Measurements from ENCODE around the gene TSGA10IP. TPM values are rescaled to one million over a fixed set of nuclear protein-coding genes. Genes with fewer than 3 reads are reported as not detected.
A peak's percentile ranks its signal among the peaks of the same experiment; 100 is the strongest.

Gene TSGA10IP
- total RNA-seq, result not detected

DNA sequence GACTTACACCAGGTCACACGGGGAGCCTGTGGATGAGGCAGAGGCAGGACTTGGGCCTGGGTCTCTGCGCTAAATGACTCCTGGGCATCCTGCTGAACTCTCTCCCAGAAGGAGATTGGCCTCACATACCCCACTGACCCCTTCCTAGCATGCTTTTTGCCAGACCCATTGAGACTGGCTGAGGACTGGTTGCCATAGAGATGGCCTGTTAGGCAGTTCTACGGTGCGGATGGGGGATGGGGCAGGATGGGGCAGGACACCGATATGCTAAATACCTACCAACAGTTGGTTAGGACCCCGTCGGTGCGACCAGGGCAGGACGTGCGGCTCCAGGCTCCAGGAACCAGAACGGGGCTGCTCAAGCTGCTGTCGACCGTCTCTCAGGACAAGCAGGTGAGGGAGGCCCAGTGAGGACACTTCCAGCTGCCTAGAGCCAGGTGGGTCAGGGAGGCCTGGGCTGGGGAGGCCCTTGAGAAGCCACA is at the start of gene TSGA10IP:
TSS of gene TSGA10IP (plus strand) at position 51 of the 482 bp plus-strand sequence. CDS start at position 247, 196 bp downstream.
- Mint-ChIP-seq H3K9me3 (no peaks in the 10 kb centered on the region), H3K4me1 (no peaks in the 10 kb centered on the region), H3K27me3 (no peaks in the 10 kb centered on the region), H3K27ac (no peak within 1 kb of the TSS), H3K36me3 (no peaks in the 10 kb centered on the region), H3K4me3 (no peak within 1 kb of the TSS)
- DNase-seq, result no peak

GRCh38 chr11:65895482-65895981 is 49.7 kb upstream of the TSGA10IP start:
- Mint-ChIP-seq H3K4me3 (peak overlapping the region; percentile 22), H3K36me3 (peaks cover 42% of the 10 kb centered on the region), H3K27me3 (peaks cover 3% of the 10 kb centered on the region), H3K4me1 (peaks cover 48% of the 10 kb centered on the region), H3K9me3 (no peaks in the 10 kb centered on the region), H3K27ac (peak overlapping the region; percentile 70)
- DNase-seq, result no peak

DNA sequence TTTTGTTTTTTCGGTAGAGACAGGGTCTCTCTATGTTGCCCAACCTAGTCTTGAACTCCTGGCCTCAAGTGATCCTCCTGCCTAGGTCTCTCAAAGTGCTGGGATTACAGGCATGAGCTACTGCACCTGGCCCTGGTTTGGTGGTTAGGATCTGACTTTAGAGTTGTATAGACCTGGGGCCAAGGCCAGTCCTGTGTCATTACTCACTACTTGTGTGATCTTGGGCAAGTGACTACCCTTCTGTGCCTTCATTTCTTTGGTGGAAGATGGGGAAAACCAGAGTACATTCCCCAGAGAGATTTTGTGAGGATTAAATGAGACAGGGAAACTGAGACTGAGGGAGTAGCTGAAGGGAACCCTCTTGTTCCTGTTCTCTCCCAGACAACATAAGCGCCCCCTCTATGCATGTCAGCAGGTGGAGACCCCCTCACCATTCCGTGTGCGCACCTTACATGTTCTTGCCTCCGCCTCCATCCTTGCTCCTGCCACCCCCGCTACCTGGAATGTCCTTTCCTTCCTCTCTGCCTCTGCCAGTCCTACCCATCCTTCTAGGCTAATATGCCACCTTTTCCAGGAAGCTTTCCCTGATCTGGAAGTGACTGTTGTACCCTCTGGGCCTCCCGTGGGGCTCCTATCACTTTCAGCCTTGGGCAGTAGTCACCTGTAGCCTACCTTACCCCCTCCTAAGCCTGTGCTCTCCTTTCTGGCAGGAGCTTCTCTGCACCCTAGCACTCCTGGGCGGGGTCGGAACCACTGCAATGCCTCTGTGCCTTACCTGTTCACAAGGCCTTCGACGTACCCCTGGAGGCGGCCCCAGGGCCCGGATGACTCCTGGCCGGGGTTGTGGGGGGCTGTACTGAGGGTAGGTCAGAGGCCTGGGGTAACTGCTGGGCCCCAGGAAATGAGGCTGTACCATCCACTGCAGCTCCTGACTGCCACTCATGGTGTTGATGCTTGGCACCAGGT is 49.0 kb upstream of the TSGA10IP start:
- H3K4me3 Mint-ChIP-seq, result no peak overlapping the region
- peaks cover 3% of the 10 kb centered on the region for H3K27me3 Mint-ChIP-seq
- H3K36me3 Mint-ChIP-seq, result peaks cover 42% of the 10 kb centered on the region
- no peak overlapping the region for H3K27ac Mint-ChIP-seq
- DNase-seq, result no peak
- H3K4me1 Mint-ChIP-seq, result peaks cover 49% of the 10 kb centered on the region
- H3K9me3 Mint-ChIP-seq, result no peaks in the 10 kb centered on the region

DNA sequence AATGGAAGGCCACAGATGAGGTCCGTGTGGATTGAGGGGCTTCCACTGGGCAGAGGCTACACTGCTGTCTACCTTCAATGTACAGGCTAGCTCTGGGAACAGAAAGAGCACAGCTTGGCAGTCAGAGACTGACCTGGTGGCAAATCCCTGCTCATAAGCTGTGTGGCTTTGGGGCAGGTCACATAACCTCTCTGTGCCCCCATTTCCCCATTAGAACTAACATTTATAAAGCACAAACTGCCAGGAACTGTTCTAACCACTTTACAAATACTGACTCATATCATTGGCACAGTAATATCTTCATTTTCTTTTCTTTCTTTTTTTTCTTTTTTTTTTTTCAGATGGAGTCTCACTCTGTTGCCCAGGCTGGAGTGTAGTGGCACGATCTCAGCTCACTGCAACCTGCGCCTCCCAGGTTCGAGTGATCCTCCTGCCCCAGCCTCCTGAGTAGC is 48.2 kb upstream of the TSGA10IP start:
- Mint-ChIP-seq H3K4me3 (no peak overlapping the region), H3K9me3 (no peaks in the 10 kb centered on the region), H3K36me3 (peaks cover 37% of the 10 kb centered on the region), H3K27ac (no peak overlapping the region), H3K4me1 (peaks cover 47% of the 10 kb centered on the region), H3K27me3 (peaks cover 6% of the 10 kb centered on the region)
- DNase-seq, result no peak

- peak overlapping the region; percentile 91 for H3K27ac Mint-ChIP-seq
Measured at GRCh38 chr11:65898656-65899355, 46.5 kb upstream of the TSGA10IP start.

DNA sequence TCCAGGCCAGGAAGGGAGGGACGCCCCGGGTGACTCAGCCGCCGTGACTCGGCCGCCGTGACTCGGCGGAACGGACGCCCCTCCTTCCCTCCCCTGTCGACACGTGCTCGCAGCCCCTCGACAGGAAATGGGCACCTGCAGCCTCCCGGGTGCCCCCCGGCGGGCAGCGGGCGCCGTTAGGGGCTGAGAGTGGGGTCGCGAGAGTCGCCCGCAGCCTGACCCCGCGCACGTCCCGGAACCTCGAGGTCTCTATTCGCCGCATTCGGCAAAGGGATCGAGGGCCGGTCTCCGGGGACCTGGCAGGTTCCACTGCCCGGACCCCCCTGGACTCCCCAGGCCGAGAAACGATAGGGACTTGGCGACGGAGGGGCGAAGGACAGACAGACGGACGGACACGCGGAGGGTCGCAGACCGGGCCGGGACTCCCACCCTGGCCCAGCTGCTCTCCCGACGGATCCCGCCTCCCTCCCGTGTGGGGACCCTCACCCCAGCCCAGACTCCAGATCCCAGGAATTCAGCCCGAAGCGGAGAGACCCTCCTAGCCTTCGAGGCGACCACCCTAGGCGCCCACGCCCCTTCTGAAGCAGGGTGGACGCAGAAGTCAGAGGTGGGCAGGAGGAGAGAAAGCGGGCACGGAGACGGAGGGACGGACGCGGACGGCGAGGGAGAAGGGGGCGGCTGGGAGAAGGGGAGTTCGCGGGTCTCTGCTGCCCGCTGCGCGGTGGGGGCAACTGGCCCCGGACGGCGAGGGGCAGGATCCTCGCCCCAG is 45.7 kb upstream of the TSGA10IP start:
- H3K27ac Mint-ChIP-seq, result peak overlapping the region; percentile 89
- H3K36me3 Mint-ChIP-seq, result peaks cover 22% of the 10 kb centered on the region
- peak; percentile 86 for DNase-seq
- no peaks in the 10 kb centered on the region for H3K9me3 Mint-ChIP-seq
- peaks cover 27% of the 10 kb centered on the region for H3K4me1 Mint-ChIP-seq
- peaks cover 3% of the 10 kb centered on the region for H3K27me3 Mint-ChIP-seq
- peak overlapping the region; percentile 94 for H3K4me3 Mint-ChIP-seq

More at GRCh38 chr11:65898656-65899355, 46.5 kb upstream of the TSGA10IP start:
- Mint-ChIP-seq H3K27me3 (peaks cover 3% of the 10 kb centered on the region), H3K4me3 (peak overlapping the region; percentile 94), H3K36me3 (peaks cover 28% of the 10 kb centered on the region), H3K9me3 (no peaks in the 10 kb centered on the region), H3K4me1 (peaks cover 32% of the 10 kb centered on the region)
- no peak for DNase-seq

DNA sequence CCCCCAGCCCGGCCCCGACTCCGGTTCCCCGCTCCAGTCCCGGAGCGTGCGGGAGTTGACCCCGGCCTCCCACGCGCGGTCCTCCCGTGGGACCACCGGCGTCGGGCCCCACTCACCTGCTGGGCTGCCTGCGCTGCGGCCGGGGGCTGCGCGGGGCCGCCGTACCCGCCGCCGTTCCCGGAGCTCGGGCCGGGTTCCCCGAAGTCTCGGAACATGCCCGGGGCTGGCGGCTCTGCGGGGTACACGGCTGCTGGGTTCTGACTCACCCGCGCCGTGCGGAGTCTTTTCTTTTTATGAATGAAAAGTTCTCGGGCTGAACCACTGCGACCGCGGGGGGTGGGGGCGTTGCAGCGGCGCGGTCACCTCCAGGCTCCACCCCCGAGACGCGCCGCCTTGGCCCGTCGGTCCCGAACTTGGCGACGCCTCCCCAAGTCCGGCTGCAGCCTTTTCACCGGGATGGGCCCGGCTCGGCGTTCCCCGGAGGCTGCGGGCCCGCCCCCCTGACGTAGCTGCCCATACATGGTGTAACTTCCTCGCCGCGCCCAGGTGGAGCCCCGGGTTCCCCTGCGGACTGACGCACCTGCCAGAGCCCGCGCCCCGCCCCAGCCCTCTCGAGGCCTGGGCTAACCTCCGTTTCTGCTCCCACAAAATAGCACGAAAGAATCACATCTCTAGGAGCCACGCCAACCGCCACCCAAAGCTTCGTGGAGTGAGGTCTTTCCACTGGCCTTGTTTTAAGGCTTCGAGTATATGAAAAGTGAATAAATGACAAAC is 45.0 kb upstream of the TSGA10IP start, which contains the start of gene FOSL1:
TSS of gene FOSL1 (minus strand) at position 264 of the 774 bp plus-strand sequence. CDS start at position 215, 49 bp downstream.
- H3K9me3 Mint-ChIP-seq, result no peaks in the 10 kb centered on the region
- peak; percentile 97 for DNase-seq
- peaks cover 24% of the 10 kb centered on the region for H3K4me1 Mint-ChIP-seq
- H3K4me3 Mint-ChIP-seq, result peak within 1 kb of the TSS; percentile 94
- H3K36me3 Mint-ChIP-seq, result peaks cover 19% of the 10 kb centered on the region
- H3K27me3 Mint-ChIP-seq, result peaks cover 3% of the 10 kb centered on the region
- H3K27ac Mint-ChIP-seq, result peak within 1 kb of the TSS; percentile 89

DNA sequence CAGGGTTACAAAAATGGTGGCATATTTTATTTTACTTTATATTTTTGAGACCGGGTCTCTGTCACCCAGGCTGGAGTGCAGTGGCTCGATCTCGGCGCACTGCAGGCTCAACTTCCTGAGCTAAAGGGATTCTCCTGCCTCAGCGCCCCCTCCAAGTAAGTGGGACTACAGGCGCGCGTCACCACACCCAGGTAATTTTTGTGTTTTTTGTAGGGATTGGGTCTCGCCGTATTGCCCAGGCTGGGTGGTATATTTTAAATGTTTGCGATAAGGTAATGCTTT is 44.4 kb upstream of the TSGA10IP start:
- Mint-ChIP-seq H3K27me3 (peaks cover 3% of the 10 kb centered on the region), H3K4me1 (peaks cover 19% of the 10 kb centered on the region), H3K27ac (no peak overlapping the region), H3K36me3 (peaks cover 13% of the 10 kb centered on the region), H3K9me3 (no peaks in the 10 kb centered on the region), H3K4me3 (no peak overlapping the region)
- DNase-seq, result no peak

DNA sequence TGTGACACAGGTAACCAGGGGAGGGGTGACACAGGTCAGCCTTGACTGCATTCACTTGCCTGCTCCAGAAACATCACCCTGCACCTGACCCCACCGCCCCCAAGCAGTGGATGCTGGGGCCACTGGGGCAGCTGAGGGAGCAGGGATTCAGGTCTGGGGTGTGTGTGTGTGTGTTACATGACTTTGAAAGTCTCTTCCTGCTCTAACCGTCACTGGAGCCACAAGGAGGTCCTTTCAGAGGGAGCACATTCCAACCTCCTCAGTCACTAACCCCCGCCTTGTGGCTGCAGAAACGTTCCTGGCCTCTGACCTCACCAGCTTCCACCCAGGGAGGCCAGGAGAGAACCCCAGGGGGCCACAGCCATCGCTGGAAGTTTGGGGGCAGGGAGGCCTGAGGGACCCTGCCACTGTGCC is 42.2 kb upstream of the TSGA10IP start:
- H3K27me3 Mint-ChIP-seq, result peaks cover 7% of the 10 kb centered on the region
- peaks cover 5% of the 10 kb centered on the region for H3K36me3 Mint-ChIP-seq
- H3K27ac Mint-ChIP-seq, result no peak overlapping the region
- H3K9me3 Mint-ChIP-seq, result no peaks in the 10 kb centered on the region
- no peak overlapping the region for H3K4me3 Mint-ChIP-seq
- peaks cover 2% of the 10 kb centered on the region for H3K4me1 Mint-ChIP-seq
- DNase-seq, result no peak

- Mint-ChIP-seq H3K4me1 (peaks cover 2% of the 10 kb centered on the region), H3K36me3 (peaks cover 3% of the 10 kb centered on the region), H3K9me3 (no peaks in the 10 kb centered on the region), H3K4me3 (no peak overlapping the region), H3K27me3 (peaks cover 10% of the 10 kb centered on the region), H3K27ac (no peak overlapping the region)
- DNase-seq, result no peak
Measured at GRCh38 chr11:65903715-65904114, 41.6 kb upstream of the TSGA10IP start.

DNA sequence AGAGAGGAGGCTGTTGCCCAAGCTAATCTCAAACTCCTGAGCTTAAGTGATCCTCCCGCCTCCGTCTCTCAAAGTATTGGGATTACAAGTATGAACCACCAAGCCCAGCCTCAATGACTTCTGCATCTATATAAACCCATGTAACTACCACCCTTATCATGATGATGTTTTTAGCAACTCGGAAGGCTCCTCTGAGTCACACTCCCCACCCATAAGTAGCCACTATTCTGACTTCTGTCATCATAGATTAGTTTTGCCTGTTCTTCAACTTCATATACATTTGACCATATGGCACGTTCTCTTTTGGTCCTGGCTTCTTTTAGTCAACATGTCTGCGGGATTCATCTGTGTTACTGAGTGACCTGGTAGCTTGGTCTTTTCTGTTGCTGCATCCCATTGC is 38.7 kb upstream of the TSGA10IP start:
- Mint-ChIP-seq H3K27ac (no peak overlapping the region), H3K4me1 (peaks cover 5% of the 10 kb centered on the region), H3K9me3 (no peaks in the 10 kb centered on the region), H3K27me3 (peaks cover 10% of the 10 kb centered on the region), H3K4me3 (no peak overlapping the region), H3K36me3 (no peaks in the 10 kb centered on the region)
- DNase-seq, result no peak

GRCh38 chr11:65907878-65908277 is 37.4 kb upstream of the TSGA10IP start:
- no peaks in the 10 kb centered on the region for H3K9me3 Mint-ChIP-seq
- H3K4me3 Mint-ChIP-seq, result no peak overlapping the region
- H3K27me3 Mint-ChIP-seq, result peaks cover 7% of the 10 kb centered on the region
- H3K36me3 Mint-ChIP-seq, result no peaks in the 10 kb centered on the region
- no peak overlapping the region for H3K27ac Mint-ChIP-seq
- peaks cover 5% of the 10 kb centered on the region for H3K4me1 Mint-ChIP-seq
- DNase-seq, result no peak

- Mint-ChIP-seq H3K4me1 (peaks cover 20% of the 10 kb centered on the region), H3K4me3 (no peak overlapping the region), H3K36me3 (no peaks in the 10 kb centered on the region), H3K9me3 (no peaks in the 10 kb centered on the region), H3K27ac (no peak overlapping the region), H3K27me3 (peaks cover 3% of the 10 kb centered on the region)
- DNase-seq, result no peak
Measured at GRCh38 chr11:65911682-65912568, 33.4 kb upstream of the TSGA10IP start.
